Naive thymus-derived CD4-positive, alpha-beta T cell (primary cell): ENCODE results near the gene KCNIP4. TPM values are rescaled to one million over a fixed set of nuclear protein-coding genes. Genes with fewer than 3 reads are reported as not detected.

Experiments
- ATAC-seq: fragments of 150-1000 bp; cut with Tn5 transposase; 2 replicates; pipeline ENCODE4 v1.10.0; 2021; ENCODE audit warnings: mild to moderate bottlenecking, moderate library complexity
- CTCF ChIA-PET: fragments of 350-600 bp; sonication (Branson Sonifier 250); formaldehyde crosslinking; loops from one replicate; lab custom pipeline; 2021; ENCODE audit warnings: antibody characterized with exemption; lab: Charles Lee
- POLR2A ChIA-PET: fragments of 350-600 bp; sonication (Branson Sonifier 250); formaldehyde crosslinking; loops from one replicate; lab custom pipeline; 2021; ENCODE audit warnings: antibody characterized with exemption, inconsistent platforms; lab: Charles Lee
- DNase-seq, 9 donors: peaks; one replicate each; pipeline versions ENCODE4 v3.0.0 to v3.0.0-alpha.2; 2020 to 2022; ENCODE audit warnings: mixed read lengths in 1 of 9
- H3K27ac ChIP-seq: one replicate; pipeline ENCODE4 v1.7.0; 2013; ENCODE audit warnings: mild to moderate bottlenecking, low read depth, low read length, moderate library complexity
- H3K27me3 ChIP-seq, 2 donors: one replicate each; pipeline ENCODE4 v1.7.0; 2013; ENCODE audit warnings: low read length in 2 of 2, mild to moderate bottlenecking in 2 of 2, moderate library complexity in 2 of 2; ENCODE audit not compliant: control insufficient read depth in 2 of 2, insufficient read depth in 2 of 2
- H3K36me3 ChIP-seq, 3 experiments: 1 replicate in 2 of 3; 2 replicates in 1 of 3; pipeline ENCODE4 v1.7.0; 2013; ENCODE audit warnings: low read length in 3 of 3, mild to moderate bottlenecking in 3 of 3, moderate library complexity in 1 of 3; ENCODE audit not compliant: insufficient read depth in 3 of 3, control insufficient read depth in 2 of 3
- H3K4me1 ChIP-seq, 2 donors: one replicate each; pipeline ENCODE4 v1.7.0; 2013; ENCODE audit warnings: low read length in 2 of 2, mild to moderate bottlenecking in 2 of 2, moderate library complexity in 1 of 2; ENCODE audit not compliant: control insufficient read depth in 2 of 2, insufficient read depth in 2 of 2
- H3K4me3 ChIP-seq: 2 replicates; pipeline ENCODE4 v1.7.0; 2013; ENCODE audit warnings: mild to moderate bottlenecking, low read length
- H3K9me3 ChIP-seq, 3 experiments: 1 replicate in 2 of 3; 2 replicates in 1 of 3; pipeline ENCODE4 v1.7.0; 2013; ENCODE audit warnings: low read length in 3 of 3; ENCODE audit not compliant: control insufficient read depth in 2 of 3
- H3K27ac Mint-ChIP-seq, 9 donors: one replicate each; pipeline ENCODE4 v1.8.0; 2020 to 2022; ENCODE audit warnings: mixed read lengths in 9 of 9, mild to moderate bottlenecking in 8 of 9, moderate library complexity in 5 of 9, inconsistent platforms in 2 of 9
- H3K27me3 Mint-ChIP-seq, 5 donors: one replicate each; pipeline ENCODE4 v1.8.0; 2021 to 2022; ENCODE audit warnings: mixed read lengths in 5 of 5, mild to moderate bottlenecking in 1 of 5
- H3K36me3 Mint-ChIP-seq, 5 donors: one replicate each; pipeline ENCODE4 v1.8.0; 2020 to 2022; ENCODE audit warnings: mixed read lengths in 5 of 5, mild to moderate bottlenecking in 3 of 5, inconsistent platforms in 1 of 5
- H3K4me1 Mint-ChIP-seq, 7 donors: one replicate each; pipeline ENCODE4 v1.8.0; 2020 to 2022; ENCODE audit warnings: mixed read lengths in 7 of 7, mild to moderate bottlenecking in 3 of 7, inconsistent platforms in 1 of 7
- H3K4me3 Mint-ChIP-seq, 10 donors: one replicate each; pipeline ENCODE4 v1.8.0; 2020 to 2022; ENCODE audit warnings: mild to moderate bottlenecking in 10 of 10, mixed read lengths in 10 of 10, moderate library complexity in 6 of 10, inconsistent platforms in 2 of 10
- H3K9me3 Mint-ChIP-seq, 11 donors: one replicate each; pipeline ENCODE4 v1.8.0; 2020 to 2022; ENCODE audit warnings: mixed read lengths in 11 of 11, mild to moderate bottlenecking in 4 of 11, inconsistent platforms in 1 of 11, moderate library complexity in 1 of 11
- intact Hi-C, 2 donors: fragments of 100-400 bp; cut with micrococcal nuclease; formaldehyde crosslinking; loops; one replicate each; pipeline ENCODE4 v1.15.1; 2023
- polyA plus RNA-seq, 2 donors: library from polyadenylated mRNA; unstranded; fragments of 300-500 nt; fragmentation: Illumina TruSeq; gene quantifications; one replicate each; pipeline ENCODE4 v1.2.3, GENCODE V29; 2021
- total RNA-seq, 6 experiments: library from RNA in 5 of 6; stranded (reverse) in 5 of 6; gene quantifications; 1 replicate in 5 of 6; 2 replicates in 1 of 6; pipeline ENCODE4 v1.2.3 and lab custom pipeline; 2021 to 2026

KCNIP4 gene
- total and polyA plus RNA-seq, 7 experiments from 2014 or later = 0.29 TPM; not detected in 6

GRCh38 chr4:21982087-21982486 is 33.5 kb upstream of the KCNIP4 start:
- H3K27ac ChIP-seq = no peak overlapping the region
- no peaks in the 10 kb centered on the region for H3K4me1 ChIP-seq
- H3K36me3 Mint-ChIP-seq = no peaks in the 10 kb centered on the region
- ATAC-seq (no peak), DNase-seq (no peak)
- intact Hi-C loops = no loop called here
- H3K9me3 Mint-ChIP-seq = peaks cover 0 to 5% (median 1%) of the 10 kb centered on the region in 11 donors
- ChIA-PET CTCF (no interaction called here), POLR2A (no interaction called here)
- H3K27ac Mint-ChIP-seq = no peak overlapping the region
- H3K4me3 Mint-ChIP-seq = no peak overlapping the region
- no peaks in the 10 kb centered on the region for H3K27me3 Mint-ChIP-seq
- H3K4me3 ChIP-seq = no peak overlapping the region
- H3K27me3 ChIP-seq = no peaks in the 10 kb centered on the region
- H3K9me3 ChIP-seq = no peaks in the 10 kb centered on the region
- no peaks in the 10 kb centered on the region for H3K36me3 ChIP-seq
- no peaks in the 10 kb centered on the region for H3K4me1 Mint-ChIP-seq

- Mint-ChIP-seq H3K27me3 (peaks cover 0 to 3% (median 0%) of the 10 kb centered on the region in 5 donors), H3K4me1 (no peaks in the 10 kb centered on the region), H3K36me3 (no peaks in the 10 kb centered on the region), H3K9me3 (peaks cover 1 to 17% (median 11%) of the 10 kb centered on the region in 11 donors), H3K27ac (no peak overlapping the region), H3K4me3 (no peak overlapping the region)
- DNase-seq (no peak), ATAC-seq (no peak)
- Histone ChIP-seq H3K27ac (no peak overlapping the region), H3K9me3 (peaks cover 0 to 7% (median 0%) of the 10 kb centered on the region in 3 experiments), H3K4me1 (no peaks in the 10 kb centered on the region), H3K4me3 (no peak overlapping the region), H3K36me3 (no peaks in the 10 kb centered on the region), H3K27me3 (no peaks in the 10 kb centered on the region)
- ChIA-PET CTCF (no interaction called here), POLR2A (no interaction called here)
- intact Hi-C loops = no loop called here
Measured at GRCh38 chr4:21979196-21979595, 30.6 kb upstream of the KCNIP4 start.

GRCh38 chr4:21976166-21976565 is 27.6 kb upstream of the KCNIP4 start:
- no peak overlapping the region for H3K4me3 ChIP-seq
- H3K36me3 Mint-ChIP-seq = no peaks in the 10 kb centered on the region
- DNase-seq = no peak
- no peaks in the 10 kb centered on the region for H3K4me1 Mint-ChIP-seq
- H3K27ac Mint-ChIP-seq = no peak overlapping the region
- intact Hi-C loops = no loop called here
- POLR2A ChIA-PET = no interaction called here
- ATAC-seq = no peak
- peaks cover 0 to 3% (median 0%) of the 10 kb centered on the region in 5 donors for H3K27me3 Mint-ChIP-seq
- no peaks in the 10 kb centered on the region for H3K4me1 ChIP-seq
- no peaks in the 10 kb centered on the region for H3K27me3 ChIP-seq
- H3K9me3 ChIP-seq = peaks cover 0 to 7% (median 0%) of the 10 kb centered on the region in 3 experiments
- CTCF ChIA-PET = no interaction called here
- no peaks in the 10 kb centered on the region for H3K36me3 ChIP-seq
- H3K9me3 Mint-ChIP-seq = peaks cover 1 to 19% (median 11%) of the 10 kb centered on the region in 11 donors
- H3K27ac ChIP-seq = no peak overlapping the region
- no peak overlapping the region for H3K4me3 Mint-ChIP-seq

DNA sequence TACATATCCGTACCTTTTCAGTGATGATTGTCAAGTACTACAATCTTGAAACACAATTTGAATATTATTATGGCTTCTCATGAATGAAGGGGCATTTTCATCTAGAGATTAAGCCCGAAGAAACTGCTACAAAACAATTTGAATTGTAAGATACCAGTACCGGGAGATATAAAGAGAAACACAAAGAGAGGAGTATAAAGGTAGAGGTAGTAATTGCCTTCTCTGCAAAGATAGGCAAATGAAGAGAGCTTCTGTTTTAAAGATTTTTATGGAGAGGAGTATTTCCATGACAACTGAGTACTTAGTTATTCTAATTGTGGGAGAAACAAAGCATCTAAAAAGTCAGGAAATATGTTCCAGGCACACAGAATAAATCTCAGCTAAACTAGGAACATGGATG is 25.3 kb upstream of the KCNIP4 start:
- H3K27me3 ChIP-seq = no peaks in the 10 kb centered on the region
- no peak overlapping the region for H3K4me3 Mint-ChIP-seq
- H3K9me3 Mint-ChIP-seq = peaks cover 0 to 19% (median 10%) of the 10 kb centered on the region in 11 donors
- H3K4me1 Mint-ChIP-seq = no peaks in the 10 kb centered on the region
- H3K36me3 Mint-ChIP-seq = no peaks in the 10 kb centered on the region
- POLR2A ChIA-PET = no interaction called here
- CTCF ChIA-PET = no interaction called here
- H3K4me1 ChIP-seq = no peaks in the 10 kb centered on the region
- intact Hi-C loops = no loop called here
- H3K36me3 ChIP-seq = no peaks in the 10 kb centered on the region
- peaks cover 0 to 7% (median 0%) of the 10 kb centered on the region in 3 experiments for H3K9me3 ChIP-seq
- H3K27me3 Mint-ChIP-seq = peaks cover 0 to 3% (median 0%) of the 10 kb centered on the region in 5 donors
- H3K27ac Mint-ChIP-seq = no peak overlapping the region
- DNase-seq (no peak), ATAC-seq (no peak)
- no peak overlapping the region for H3K4me3 ChIP-seq
- H3K27ac ChIP-seq = no peak overlapping the region

GRCh38 chr4:21964762-21965319 is 16.3 kb upstream of the KCNIP4 start:
- Histone ChIP-seq H3K27ac (no peak overlapping the region), H3K9me3 (no peaks in the 10 kb centered on the region), H3K36me3 (no peaks in the 10 kb centered on the region), H3K4me1 (no peaks in the 10 kb centered on the region), H3K4me3 (no peak overlapping the region), H3K27me3 (no peaks in the 10 kb centered on the region)
- Mint-ChIP-seq H3K27ac (no peak overlapping the region), H3K9me3 (peaks cover 0 to 8% (median 0%) of the 10 kb centered on the region in 11 donors), H3K27me3 (no peaks in the 10 kb centered on the region), H3K4me3 (no peak overlapping the region), H3K36me3 (no peaks in the 10 kb centered on the region), H3K4me1 (no peaks in the 10 kb centered on the region)
- intact Hi-C loops = no loop called here
- ChIA-PET POLR2A (no interaction called here), CTCF (no interaction called here)
- ATAC-seq (no peak), DNase-seq (no peak)

DNA sequence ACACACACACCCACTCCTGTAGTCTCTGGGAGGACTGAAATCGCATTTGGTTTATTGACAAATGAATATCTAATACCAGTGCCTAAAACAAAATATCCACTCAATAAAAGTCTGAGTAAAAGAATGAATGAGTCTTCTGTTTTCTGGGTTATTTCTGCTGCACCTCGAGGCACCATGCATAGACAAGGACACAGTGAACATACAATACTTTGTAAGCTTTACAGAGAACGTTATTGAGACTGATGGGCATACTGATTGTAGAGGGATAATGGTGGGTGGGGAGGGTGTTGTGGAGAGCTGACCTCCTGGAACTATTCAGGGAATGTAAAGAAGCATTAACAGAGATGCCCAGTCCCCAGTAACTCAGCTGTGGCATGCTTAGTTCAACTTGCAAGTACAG is 14.1 kb upstream of the KCNIP4 start:
- Histone ChIP-seq H3K4me1 (no peaks in the 10 kb centered on the region), H3K9me3 (no peaks in the 10 kb centered on the region), H3K27ac (no peak overlapping the region), H3K27me3 (no peaks in the 10 kb centered on the region), H3K4me3 (no peak overlapping the region), H3K36me3 (no peaks in the 10 kb centered on the region)
- DNase-seq (no peak), ATAC-seq (no peak)
- POLR2A ChIA-PET = no interaction called here
- H3K4me3 Mint-ChIP-seq = no peak overlapping the region
- peaks cover 0 to 18% (median 0%) of the 10 kb centered on the region in 11 donors for H3K9me3 Mint-ChIP-seq
- intact Hi-C loops = no loop called here
- H3K4me1 Mint-ChIP-seq = no peaks in the 10 kb centered on the region
- H3K36me3 Mint-ChIP-seq = no peaks in the 10 kb centered on the region
- H3K27ac Mint-ChIP-seq = no peak overlapping the region
- CTCF ChIA-PET = no interaction called here
- H3K27me3 Mint-ChIP-seq = peaks cover 0 to 6% (median 0%) of the 10 kb centered on the region in 5 donors

GRCh38 chr4:21960793-21961192 is 12.2 kb upstream of the KCNIP4 start:
- H3K9me3 Mint-ChIP-seq = peaks cover 0 to 12% (median 1%) of the 10 kb centered on the region in 11 donors
- DNase-seq (no peak), ATAC-seq (no peak)
- POLR2A ChIA-PET = no interaction called here
- no peaks in the 10 kb centered on the region for H3K4me1 Mint-ChIP-seq
- Histone ChIP-seq H3K9me3 (no peaks in the 10 kb centered on the region), H3K27me3 (no peaks in the 10 kb centered on the region), H3K36me3 (no peaks in the 10 kb centered on the region), H3K4me3 (no peak overlapping the region), H3K27ac (no peak overlapping the region), H3K4me1 (no peaks in the 10 kb centered on the region)
- intact Hi-C loops = no loop called here
- H3K36me3 Mint-ChIP-seq = no peaks in the 10 kb centered on the region
- no peak overlapping the region for H3K4me3 Mint-ChIP-seq
- peaks cover 0 to 6% (median 0%) of the 10 kb centered on the region in 5 donors for H3K27me3 Mint-ChIP-seq
- no peak overlapping the region for H3K27ac Mint-ChIP-seq
- CTCF ChIA-PET = no interaction called here
